NB4 (cell line): Measurements from ENCODE around the gene S100A2.

Experiments used
- DNase-seq: peaks from one replicate; pipeline ENCODE4 v3.0.0; 2010; ENCODE audit warnings: low read depth
- H3K4me3 ChIP-seq: one replicate; pipeline ENCODE4 v1.5.1; 2011; ENCODE audit warnings: mild to moderate bottlenecking, low read depth, low read length, moderate library complexity
- MYC ChIP-seq: IDR thresholded peaks from 2 replicates; pipeline ENCODE4 v1.6.1; 2011; ENCODE audit warnings: low read depth, low read length
- POLR2A ChIP-seq: IDR thresholded peaks from 2 replicates; pipeline ENCODE4 v1.6.1; 2011; ENCODE audit warnings: mild to moderate bottlenecking; ENCODE audit not compliant: insufficient read length; ENCODE audit errors: extremely low read depth
- TF ChIP-seq, protein P1 (sequence below): IDR thresholded peaks from 2 replicates; pipeline ENCODE4 v1.6.1; 2011; ENCODE audit warnings: low read depth, low read length
- TF ChIP-seq, protein P2 (sequence below): IDR thresholded peaks from one replicate; pipeline ENCODE4 v1.5.1; 2012; ENCODE audit warnings: low read depth, low read length

S100A2 gene

DNA sequence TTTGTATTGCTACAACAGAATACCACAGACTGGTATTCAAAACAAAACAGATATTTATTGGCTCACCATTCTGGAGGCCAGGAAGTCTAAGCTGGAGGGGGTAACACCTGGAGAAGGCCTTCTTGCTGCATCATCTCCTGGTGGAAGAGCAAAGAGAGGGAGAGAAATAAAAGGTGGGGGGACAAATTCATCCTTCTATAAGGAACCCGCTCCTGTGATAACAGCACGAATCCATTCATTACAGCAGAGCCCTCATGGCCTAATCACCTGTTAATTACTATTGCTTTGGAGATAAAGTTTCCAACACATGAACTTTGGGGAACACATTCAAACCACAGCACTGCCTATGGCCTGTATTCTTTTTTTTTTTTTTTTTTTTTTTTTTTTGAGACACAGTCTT, 5.4 kb downstream of the S100A2 start:
- H3K4me3 ChIP-seq, result no peak overlapping the region
- no peak for TF ChIP-seq MYC
- TF ChIP-seq, protein P1, sequence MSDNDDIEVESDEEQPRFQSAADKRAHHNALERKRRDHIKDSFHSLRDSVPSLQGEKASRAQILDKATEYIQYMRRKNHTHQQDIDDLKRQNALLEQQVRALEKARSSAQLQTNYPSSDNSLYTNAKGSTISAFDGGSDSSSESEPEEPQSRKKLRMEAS, result no peak
- no peak for TF ChIP-seq POLR2A
- TF ChIP-seq, protein P2, sequence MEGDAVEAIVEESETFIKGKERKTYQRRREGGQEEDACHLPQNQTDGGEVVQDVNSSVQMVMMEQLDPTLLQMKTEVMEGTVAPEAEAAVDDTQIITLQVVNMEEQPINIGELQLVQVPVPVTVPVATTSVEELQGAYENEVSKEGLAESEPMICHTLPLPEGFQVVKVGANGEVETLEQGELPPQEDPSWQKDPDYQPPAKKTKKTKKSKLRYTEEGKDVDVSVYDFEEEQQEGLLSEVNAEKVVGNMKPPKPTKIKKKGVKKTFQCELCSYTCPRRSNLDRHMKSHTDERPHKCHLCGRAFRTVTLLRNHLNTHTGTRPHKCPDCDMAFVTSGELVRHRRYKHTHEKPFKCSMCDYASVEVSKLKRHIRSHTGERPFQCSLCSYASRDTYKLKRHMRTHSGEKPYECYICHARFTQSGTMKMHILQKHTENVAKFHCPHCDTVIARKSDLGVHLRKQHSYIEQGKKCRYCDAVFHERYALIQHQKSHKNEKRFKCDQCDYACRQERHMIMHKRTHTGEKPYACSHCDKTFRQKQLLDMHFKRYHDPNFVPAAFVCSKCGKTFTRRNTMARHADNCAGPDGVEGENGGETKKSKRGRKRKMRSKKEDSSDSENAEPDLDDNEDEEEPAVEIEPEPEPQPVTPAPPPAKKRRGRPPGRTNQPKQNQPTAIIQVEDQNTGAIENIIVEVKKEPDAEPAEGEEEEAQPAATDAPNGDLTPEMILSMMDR, result no peak
- DNase-seq, result no peak

DNA sequence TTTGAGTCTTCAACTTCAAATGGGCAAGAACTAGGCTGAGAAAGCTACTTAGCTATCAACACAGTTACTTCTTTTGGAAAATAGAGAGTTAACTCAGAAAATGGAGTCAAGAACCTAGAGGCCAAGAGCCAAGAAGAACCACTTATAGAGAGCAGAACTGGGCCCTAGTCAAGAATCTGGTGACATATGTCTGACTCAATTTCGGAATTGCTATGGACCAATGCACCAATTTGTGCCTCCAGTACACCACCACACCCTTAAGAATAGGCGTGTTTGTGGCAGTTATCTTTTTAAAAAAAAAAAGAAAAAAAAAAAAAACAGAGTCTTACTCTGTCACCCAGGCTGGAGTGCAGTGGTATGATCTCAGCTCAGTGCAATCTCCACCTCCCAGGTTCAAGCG, 7.8 kb downstream of the S100A2 start:
- TF ChIP-seq, protein P1, result no peak
- TF ChIP-seq, protein P2, result no peak
- TF ChIP-seq POLR2A (no peak), MYC (no peak)
- no peak for DNase-seq
- no peak overlapping the region for H3K4me3 ChIP-seq

DNA sequence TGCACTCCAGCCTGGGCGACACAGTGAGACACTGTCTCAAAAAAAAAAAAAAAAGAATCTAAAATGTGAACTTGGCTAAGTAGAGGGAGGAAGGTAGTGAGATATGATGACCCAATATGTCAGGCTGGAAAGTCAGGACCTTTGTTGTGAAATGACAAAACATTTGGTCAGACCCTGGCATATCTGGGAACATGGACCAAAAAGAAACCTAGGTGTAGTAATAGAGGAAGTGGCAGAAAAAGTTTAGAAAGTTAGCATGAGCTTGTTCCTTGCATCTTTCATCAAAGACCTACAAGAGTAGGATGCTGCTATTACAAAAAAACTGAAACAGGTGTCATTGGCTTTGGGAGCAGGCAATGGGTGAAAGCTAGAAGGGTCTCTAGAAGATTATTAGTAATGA, 9.3 kb downstream of the S100A2 start:
- TF ChIP-seq, protein P2, result no peak
- TF ChIP-seq MYC (no peak), POLR2A (no peak)
- TF ChIP-seq, protein P1, result no peak
- H3K4me3 ChIP-seq, result no peak overlapping the region
- no peak for DNase-seq

DNA sequence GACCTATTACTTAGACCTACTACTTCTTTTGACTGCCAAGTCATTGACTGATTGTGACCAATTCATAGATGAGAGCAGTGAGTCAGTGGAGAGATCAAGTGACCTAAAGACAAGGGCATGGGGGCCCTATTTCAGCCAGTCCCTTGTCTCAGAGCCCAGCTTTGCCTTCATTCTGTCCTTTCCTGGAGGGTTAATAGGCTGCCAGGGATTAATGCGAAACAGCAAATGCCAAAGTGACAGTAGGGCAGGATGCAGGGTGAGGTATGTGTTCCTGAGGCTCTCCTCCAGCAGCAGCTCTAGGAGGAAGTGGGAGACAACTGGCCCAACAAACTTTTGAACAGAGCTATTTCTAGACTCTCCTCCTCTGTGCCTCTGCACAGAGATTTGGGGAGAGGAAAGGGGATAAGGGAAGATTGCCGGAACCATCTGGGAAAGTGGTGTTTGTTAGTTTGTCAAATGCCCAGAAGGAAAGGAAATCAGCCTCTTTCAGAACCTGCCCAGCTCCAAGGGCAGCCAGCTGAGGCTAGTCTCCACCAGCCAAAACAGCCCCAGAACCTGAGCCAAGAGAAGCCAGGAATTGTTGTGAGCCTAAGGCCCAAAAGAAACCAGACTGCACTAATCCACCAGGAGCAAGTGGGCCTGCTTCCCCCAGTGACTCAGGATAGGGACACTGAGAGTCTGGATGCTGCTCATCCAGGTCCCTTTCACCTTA, 11.7 kb downstream of the S100A2 start:
- TF ChIP-seq, protein P1, result no peak
- no peak for TF ChIP-seq MYC
- no peak for TF ChIP-seq POLR2A
- TF ChIP-seq, protein P2, result no peak
- no peak for DNase-seq
- H3K4me3 ChIP-seq, result no peak overlapping the region

DNA sequence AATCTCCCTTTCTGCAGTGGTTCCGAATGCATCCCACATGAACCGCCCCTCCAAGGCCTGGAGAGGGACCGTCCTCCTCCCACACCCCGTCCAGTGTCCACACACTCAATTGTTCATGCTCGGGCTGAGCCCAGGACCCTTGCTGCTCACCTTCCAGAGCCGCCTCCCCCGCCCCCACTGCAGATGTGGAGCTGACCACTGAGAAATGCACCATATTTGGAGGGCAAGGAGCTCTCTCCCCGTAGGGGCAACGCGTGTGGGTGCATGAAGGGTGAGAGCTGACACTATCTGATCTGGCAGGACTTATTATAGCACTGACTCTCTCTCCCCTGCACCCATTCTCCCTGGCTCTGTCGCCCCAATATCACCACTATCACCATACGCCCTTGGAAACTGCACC, 12.5 kb downstream of the S100A2 start:
- no peak overlapping the region for H3K4me3 ChIP-seq
- TF ChIP-seq, protein P2, result no peak
- TF ChIP-seq MYC (no peak), POLR2A (no peak)
- TF ChIP-seq, protein P1, result no peak
- DNase-seq, result no peak
